ENCODE measurements around the gene CHCHD1. TPM values are rescaled to one million over a fixed set of nuclear protein-coding genes. Genes with fewer than 3 reads are reported as not detected.

Gene CHCHD1
- total and polyA plus RNA-seq, 2 donors (not counting 3 experiments of a cell fraction or from before 2014, with no cell fraction given) = 31.7 to 39.2 TPM

- Histone ChIP-seq H3K4me1 (ENCODE audit: control insufficient read depth, extremely low read depth, insufficient read depth, low read length) (peaks cover 7% of the 10 kb centered on the region), H3K9me1 (replicated peaks; ENCODE audit: control insufficient read depth, extremely low read depth, insufficient read depth, low read length) (no peaks in the 10 kb centered on the region), H3K79me2 (ENCODE audit: control insufficient read depth, insufficient read depth, low read length) (peaks cover 38% of the 10 kb centered on the region), H3K9ac (replicated peaks; ENCODE audit: extremely low read depth, insufficient read depth, low read length) (no peak overlapping the region), H3K4me2 (ENCODE audit: insufficient read depth, low read length) (no peak overlapping the region), H3K4me3 (replicated peaks in 1 of 3; ENCODE audit: insufficient read depth in 1 of 3, low read depth in 1 of 3, low read length in 3 of 3) (no peak overlapping the region), H3K27me3 (ENCODE audit: control insufficient read depth in 2 of 2, insufficient read depth in 2 of 2, low read length in 2 of 2) (no peaks in the 10 kb centered on the region), H3K36me3 (ENCODE audit: control insufficient read depth in 2 of 2, extremely low read depth in 1 of 2, insufficient read depth in 2 of 2, low read length in 2 of 2) (peaks cover 0 to 17% of the 10 kb centered on the region in 2 experiments), H4K20me1 (replicated peaks; ENCODE audit: control insufficient read depth, extremely low read depth, insufficient read depth, low read length) (no peaks in the 10 kb centered on the region), H3K27ac (ENCODE audit: insufficient read depth, low read depth, low read length) (no peak overlapping the region), H2AFZ (ENCODE audit: low read depth, low read length) (no peak overlapping the region), H3K9me3 (replicated peaks; ENCODE audit: control insufficient read depth, insufficient read depth, low read length) (no peaks in the 10 kb centered on the region)
- intact Hi-C loops (cut with micrococcal nuclease) (no loop called here), dilution Hi-C loops (cut with MboI; ENCODE audit: extremely low pct_ligation_motif_present, low sequenced_read_pairs) (no loop called here)
- FAIRE-seq (no peak), DNase-seq (ENCODE audit: low read depth, low spot score) (no peak)
- POLR2A ChIA-PET = no interaction called here
- BruUV-seq (replicated peaks) = no TSS peak
- no peak for TF ChIP-seq FOS (IDR thresholded peaks at IDR 0.05; ENCODE audit: borderline replicate concordance, insufficient read depth, low read length)
- no peak for TF ChIP-seq GATA2 (IDR thresholded peaks at IDR 0.05; ENCODE audit: insufficient read depth, insufficient read length, low read depth, low read length)
- TF ChIP-seq, protein P1, sequence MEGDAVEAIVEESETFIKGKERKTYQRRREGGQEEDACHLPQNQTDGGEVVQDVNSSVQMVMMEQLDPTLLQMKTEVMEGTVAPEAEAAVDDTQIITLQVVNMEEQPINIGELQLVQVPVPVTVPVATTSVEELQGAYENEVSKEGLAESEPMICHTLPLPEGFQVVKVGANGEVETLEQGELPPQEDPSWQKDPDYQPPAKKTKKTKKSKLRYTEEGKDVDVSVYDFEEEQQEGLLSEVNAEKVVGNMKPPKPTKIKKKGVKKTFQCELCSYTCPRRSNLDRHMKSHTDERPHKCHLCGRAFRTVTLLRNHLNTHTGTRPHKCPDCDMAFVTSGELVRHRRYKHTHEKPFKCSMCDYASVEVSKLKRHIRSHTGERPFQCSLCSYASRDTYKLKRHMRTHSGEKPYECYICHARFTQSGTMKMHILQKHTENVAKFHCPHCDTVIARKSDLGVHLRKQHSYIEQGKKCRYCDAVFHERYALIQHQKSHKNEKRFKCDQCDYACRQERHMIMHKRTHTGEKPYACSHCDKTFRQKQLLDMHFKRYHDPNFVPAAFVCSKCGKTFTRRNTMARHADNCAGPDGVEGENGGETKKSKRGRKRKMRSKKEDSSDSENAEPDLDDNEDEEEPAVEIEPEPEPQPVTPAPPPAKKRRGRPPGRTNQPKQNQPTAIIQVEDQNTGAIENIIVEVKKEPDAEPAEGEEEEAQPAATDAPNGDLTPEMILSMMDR (IDR thresholded peaks at IDR 0.05; ENCODE audit: extremely low read depth in 1 of 2, insufficient read depth in 1 of 2, low read depth in 1 of 2, low read length in 2 of 2) = no peak
- CTCF ChIA-PET = no interaction called here
These were observed 49.4 kb upstream of the CHCHD1 start for GRCh38 chr10:73732426-73732825.

- Histone ChIP-seq H3K9ac (replicated peaks; ENCODE audit: extremely low read depth, insufficient read depth, low read length) (no peak overlapping the region), H3K36me3 (ENCODE audit: control insufficient read depth in 2 of 2, extremely low read depth in 1 of 2, insufficient read depth in 2 of 2, low read length in 2 of 2) (peaks cover 0 to 17% of the 10 kb centered on the region in 2 experiments), H2AFZ (ENCODE audit: low read depth, low read length) (no peak overlapping the region), H4K20me1 (replicated peaks; ENCODE audit: control insufficient read depth, extremely low read depth, insufficient read depth, low read length) (no peaks in the 10 kb centered on the region), H3K27ac (ENCODE audit: insufficient read depth, low read depth, low read length) (no peak overlapping the region), H3K4me3 (replicated peaks in 1 of 3; ENCODE audit: insufficient read depth in 1 of 3, low read depth in 1 of 3, low read length in 3 of 3) (no peak overlapping the region), H3K9me1 (replicated peaks; ENCODE audit: control insufficient read depth, extremely low read depth, insufficient read depth, low read length) (no peaks in the 10 kb centered on the region), H3K9me3 (replicated peaks; ENCODE audit: control insufficient read depth, insufficient read depth, low read length) (no peaks in the 10 kb centered on the region), H3K79me2 (ENCODE audit: control insufficient read depth, insufficient read depth, low read length) (peaks cover 38% of the 10 kb centered on the region), H3K4me2 (ENCODE audit: insufficient read depth, low read length) (no peak overlapping the region), H3K4me1 (ENCODE audit: control insufficient read depth, extremely low read depth, insufficient read depth, low read length) (peaks cover 7% of the 10 kb centered on the region), H3K27me3 (ENCODE audit: control insufficient read depth in 2 of 2, insufficient read depth in 2 of 2, low read length in 2 of 2) (no peaks in the 10 kb centered on the region)
- ChIA-PET CTCF (interaction anchor here (1.6 kb wide), 1 partner anchor 10 kb away, joined by 4 read pairs; the partner anchor contains the start of gene SEC24C), POLR2A (no interaction called here)
- DNase-seq (ENCODE audit: low read depth, low spot score) (no peak), FAIRE-seq (no peak)
- no TSS peak for BruUV-seq (replicated peaks)
- dilution Hi-C loops (cut with MboI; ENCODE audit: extremely low pct_ligation_motif_present, low sequenced_read_pairs) (no loop called here), intact Hi-C loops (cut with micrococcal nuclease) (no loop called here)
- TF ChIP-seq EZH2 (IDR thresholded peaks at IDR 0.05; ENCODE audit: borderline replicate concordance, low read depth, low read length, severe bottlenecking) = no peak
- TF ChIP-seq POLR2A (IDR thresholded peaks at IDR 0.05; ENCODE audit: low read depth, low read length) = no peak
- no peak for TF ChIP-seq POLR2AphosphoS5 (IDR thresholded peaks at IDR 0.05; ENCODE audit: insufficient read depth, low read depth, low read length)
- no peak for TF ChIP-seq FOS (IDR thresholded peaks at IDR 0.05; ENCODE audit: borderline replicate concordance, insufficient read depth, low read length)
- TF ChIP-seq MYC (IDR thresholded peaks at IDR 0.05; ENCODE audit: low read depth, low read length) = no peak
- TF ChIP-seq, protein P1 (IDR thresholded peaks at IDR 0.05; ENCODE audit: extremely low read depth in 1 of 2, insufficient read depth in 1 of 2, low read depth in 1 of 2, low read length in 2 of 2) = no peak
- TF ChIP-seq, protein P2, sequence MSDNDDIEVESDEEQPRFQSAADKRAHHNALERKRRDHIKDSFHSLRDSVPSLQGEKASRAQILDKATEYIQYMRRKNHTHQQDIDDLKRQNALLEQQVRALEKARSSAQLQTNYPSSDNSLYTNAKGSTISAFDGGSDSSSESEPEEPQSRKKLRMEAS (IDR thresholded peaks at IDR 0.05; ENCODE audit: insufficient read depth, insufficient read length) = no peak
- TF ChIP-seq JUN (IDR thresholded peaks at IDR 0.05; ENCODE audit: borderline replicate concordance, insufficient read depth, insufficient read length, low read depth) = no peak
- TF ChIP-seq GATA2 (IDR thresholded peaks at IDR 0.05; ENCODE audit: insufficient read depth, insufficient read length, low read depth, low read length) = no peak
These were observed 48.8 kb upstream of the CHCHD1 start for GRCh38 chr10:73732931-73733623.
